Gastrocnemius medialis (tissue), 4 donors: Measurements from ENCODE around the gene CLCA2. TPM values are rescaled to one million over a fixed set of nuclear protein-coding genes. Genes with fewer than 3 reads are reported as not detected.

ENCODE experiments used
- ATAC-seq, 2 donors: fragments of 150-250 bp; one replicate each; pipeline ENCODE4 v1.9.1; 2016
- DNase-seq, 2 donors: peaks; one replicate each; pipeline ENCODE4 v3.0.0-alpha.2; 2019
- H3K27ac ChIP-seq, 4 donors: fragments of 200-600 bp; sonication (generic); 1 replicate in 1 of 4; 2 replicates in 3 of 4; pipeline ENCODE4 v1.5.1; 2016 to 2018; ENCODE audit warnings: mild to moderate bottlenecking in 2 of 4, moderate library complexity in 1 of 4
- H3K27me3 ChIP-seq, 3 donors: fragments of 200-600 bp; sonication (generic) in 2 of 3; 1 replicate in 1 of 3; 2 replicates in 2 of 3; pipeline versions ENCODE4 v1.5.1 to v1.6.0; 2016 to 2019; ENCODE audit warnings: mild to moderate bottlenecking in 1 of 3, moderate library complexity in 1 of 3
- H3K36me3 ChIP-seq, 2 donors: fragments of 200-600 bp; sonication (generic) in 1 of 2; one replicate each; pipeline ENCODE4 v1.5.1; 2017 to 2018
- H3K4me1 ChIP-seq, 2 donors: fragments of 200-600 bp; sonication (generic) in 1 of 2; one replicate each; pipeline ENCODE4 v1.5.1; 2016 to 2017; ENCODE audit warnings: mild to moderate bottlenecking in 2 of 2
- H3K4me3 ChIP-seq, 4 donors: fragments of 200-600 bp; sonication (generic) in 3 of 4; 1 replicate in 1 of 4; 2 replicates in 3 of 4; pipeline ENCODE4 v1.5.1; 2016 to 2019; ENCODE audit warnings: mild to moderate bottlenecking in 2 of 4
- H3K9me3 ChIP-seq, 3 donors: fragments of 200-600 bp; sonication (generic) in 2 of 3; 1 replicate in 1 of 3; 2 replicates in 2 of 3; pipeline ENCODE4 v1.5.1; 2016 to 2019
- POLR2A ChIP-seq, 2 donors: fragments of 450-650 bp; IDR thresholded peaks; one replicate each; pipeline ENCODE4 v1.6.1; 2017; ENCODE audit warnings: antibody characterized with exemption in 2 of 2, mild to moderate bottlenecking in 2 of 2, moderate library complexity in 2 of 2
- in situ Hi-C, 4 donors: fragments of 200-750 bp; cut with MboI; loops; one replicate each; pipeline versions ENCODE4 v1.15.0 to v1.8.0; 2017; ENCODE audit warnings: low sequenced_read_pairs in 4 of 4
- intact Hi-C: fragments of 100-400 bp; cut with DNase I; formaldehyde crosslinking; loops from one replicate; pipeline ENCODE4 v1.15.1; 2023; ENCODE audit warnings: low total_unique reads
- total RNA-seq, 4 donors: library from RNA; depleted of rRNA; stranded (reverse); fragments of >200 nt; gene quantifications; one replicate each; pipeline versions ENCODE4 v1.1.0 to v1.2.3, GENCODE V29; 2016
- TF ChIP-seq, protein P1 (sequence below), 5 experiments: fragments of 450-650 bp in 3 of 5; fragments of 200-600 bp in 2 of 5; sonication (generic) in 2 of 5; IDR thresholded peaks in 4 of 5; conservative IDR thresholded peaks in 1 of 5; 1 replicate in 4 of 5; 2 replicates in 1 of 5; pipeline ENCODE4 v1.5.1; 2016 to 2019; ENCODE audit warnings: antibody characterized with exemption in 5 of 5, mild to moderate bottlenecking in 3 of 5, moderate library complexity in 3 of 5

The CLCA2 gene, protein sequence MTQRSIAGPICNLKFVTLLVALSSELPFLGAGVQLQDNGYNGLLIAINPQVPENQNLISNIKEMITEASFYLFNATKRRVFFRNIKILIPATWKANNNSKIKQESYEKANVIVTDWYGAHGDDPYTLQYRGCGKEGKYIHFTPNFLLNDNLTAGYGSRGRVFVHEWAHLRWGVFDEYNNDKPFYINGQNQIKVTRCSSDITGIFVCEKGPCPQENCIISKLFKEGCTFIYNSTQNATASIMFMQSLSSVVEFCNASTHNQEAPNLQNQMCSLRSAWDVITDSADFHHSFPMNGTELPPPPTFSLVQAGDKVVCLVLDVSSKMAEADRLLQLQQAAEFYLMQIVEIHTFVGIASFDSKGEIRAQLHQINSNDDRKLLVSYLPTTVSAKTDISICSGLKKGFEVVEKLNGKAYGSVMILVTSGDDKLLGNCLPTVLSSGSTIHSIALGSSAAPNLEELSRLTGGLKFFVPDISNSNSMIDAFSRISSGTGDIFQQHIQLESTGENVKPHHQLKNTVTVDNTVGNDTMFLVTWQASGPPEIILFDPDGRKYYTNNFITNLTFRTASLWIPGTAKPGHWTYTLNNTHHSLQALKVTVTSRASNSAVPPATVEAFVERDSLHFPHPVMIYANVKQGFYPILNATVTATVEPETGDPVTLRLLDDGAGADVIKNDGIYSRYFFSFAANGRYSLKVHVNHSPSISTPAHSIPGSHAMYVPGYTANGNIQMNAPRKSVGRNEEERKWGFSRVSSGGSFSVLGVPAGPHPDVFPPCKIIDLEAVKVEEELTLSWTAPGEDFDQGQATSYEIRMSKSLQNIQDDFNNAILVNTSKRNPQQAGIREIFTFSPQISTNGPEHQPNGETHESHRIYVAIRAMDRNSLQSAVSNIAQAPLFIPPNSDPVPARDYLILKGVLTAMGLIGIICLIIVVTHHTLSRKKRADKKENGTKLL
- total RNA-seq, result not detected

DNA sequence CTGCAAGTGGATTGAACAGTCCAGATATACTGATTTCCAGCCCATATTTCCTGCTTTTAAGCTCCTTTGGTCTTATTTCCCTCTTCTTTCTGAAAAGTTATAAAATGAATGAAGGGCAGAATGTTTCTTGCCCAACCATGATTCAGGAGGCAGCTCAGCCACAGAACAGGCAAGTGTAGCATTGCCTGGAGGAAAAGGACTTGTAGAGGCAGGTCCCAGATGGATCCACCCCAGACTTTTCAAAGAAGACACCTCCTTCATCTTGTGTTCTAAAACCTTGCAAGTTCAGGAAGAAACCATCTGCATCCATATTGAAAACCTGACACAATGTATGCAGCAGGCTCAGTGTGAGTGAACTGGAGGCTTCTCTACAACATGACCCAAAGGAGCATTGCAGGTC lies at the start of gene CLCA2:
TSS of gene CLCA2 (plus strand) at position 299 of the 400 bp plus-strand sequence. CDS start at position 376, 77 bp downstream.
- ATAC-seq (no peak), DNase-seq (no peak)
- no peak within 1 kb of the TSS for H3K4me3 ChIP-seq
- intact Hi-C loops (no loop called here), in situ Hi-C loops (no loop called here)
- no peaks in the 10 kb centered on the region for H3K9me3 ChIP-seq
- peaks cover 4 to 9% of the 10 kb centered on the region in 2 donors for H3K4me1 ChIP-seq
- no peak for TF ChIP-seq POLR2A (IDR thresholded peaks at IDR 0.05)
- TF ChIP-seq, protein P1, sequence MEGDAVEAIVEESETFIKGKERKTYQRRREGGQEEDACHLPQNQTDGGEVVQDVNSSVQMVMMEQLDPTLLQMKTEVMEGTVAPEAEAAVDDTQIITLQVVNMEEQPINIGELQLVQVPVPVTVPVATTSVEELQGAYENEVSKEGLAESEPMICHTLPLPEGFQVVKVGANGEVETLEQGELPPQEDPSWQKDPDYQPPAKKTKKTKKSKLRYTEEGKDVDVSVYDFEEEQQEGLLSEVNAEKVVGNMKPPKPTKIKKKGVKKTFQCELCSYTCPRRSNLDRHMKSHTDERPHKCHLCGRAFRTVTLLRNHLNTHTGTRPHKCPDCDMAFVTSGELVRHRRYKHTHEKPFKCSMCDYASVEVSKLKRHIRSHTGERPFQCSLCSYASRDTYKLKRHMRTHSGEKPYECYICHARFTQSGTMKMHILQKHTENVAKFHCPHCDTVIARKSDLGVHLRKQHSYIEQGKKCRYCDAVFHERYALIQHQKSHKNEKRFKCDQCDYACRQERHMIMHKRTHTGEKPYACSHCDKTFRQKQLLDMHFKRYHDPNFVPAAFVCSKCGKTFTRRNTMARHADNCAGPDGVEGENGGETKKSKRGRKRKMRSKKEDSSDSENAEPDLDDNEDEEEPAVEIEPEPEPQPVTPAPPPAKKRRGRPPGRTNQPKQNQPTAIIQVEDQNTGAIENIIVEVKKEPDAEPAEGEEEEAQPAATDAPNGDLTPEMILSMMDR (IDR thresholded peaks at IDR 0.05 in 4 of 5, conservative IDR thresholded peaks at IDR 0.05 in 1 of 5), result no peak
- no peak within 1 kb of the TSS for H3K27ac ChIP-seq
- no peaks in the 10 kb centered on the region for H3K36me3 ChIP-seq
- H3K27me3 ChIP-seq, result no peaks in the 10 kb centered on the region

DNA sequence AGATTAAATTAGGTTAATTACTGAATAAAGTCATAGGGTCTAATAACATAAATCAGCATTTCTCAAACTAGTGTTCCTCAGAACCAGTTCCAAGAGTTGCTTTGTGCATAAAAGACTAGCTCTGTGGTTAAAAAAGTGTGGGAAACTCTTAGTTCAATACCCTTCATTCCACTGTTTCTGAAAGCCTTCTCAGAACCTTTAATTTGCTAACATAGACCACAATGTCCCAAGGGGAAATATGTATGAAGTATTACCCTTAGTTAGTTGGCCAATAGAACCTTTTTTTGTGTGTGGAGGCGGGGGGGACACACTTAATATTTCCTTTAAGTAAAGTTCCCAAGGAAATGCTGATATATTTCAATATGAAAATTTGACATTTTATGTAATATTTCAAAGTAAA lies 48.3 kb upstream of the CLCA2 start:
- no peak overlapping the region for H3K4me3 ChIP-seq
- TF ChIP-seq, protein P1 (IDR thresholded peaks at IDR 0.05 in 4 of 5, conservative IDR thresholded peaks at IDR 0.05 in 1 of 5), result no peak
- H3K27me3 ChIP-seq, result no peaks in the 10 kb centered on the region
- in situ Hi-C loops, result loop anchor here in 2 of 4 donors (25.0 kb wide), 3 partner anchors 337 to 687 kb away; partner anchors contain the start of gene SH3GLB1 (in 1 of the 2)
- DNase-seq, result no peak
- intact Hi-C loops, result no loop called here
- no peak overlapping the region for H3K27ac ChIP-seq
- no peak for ATAC-seq
- H3K4me1 ChIP-seq, result no peaks in the 10 kb centered on the region
- H3K36me3 ChIP-seq, result no peaks in the 10 kb centered on the region
- H3K9me3 ChIP-seq, result no peaks in the 10 kb centered on the region

DNA sequence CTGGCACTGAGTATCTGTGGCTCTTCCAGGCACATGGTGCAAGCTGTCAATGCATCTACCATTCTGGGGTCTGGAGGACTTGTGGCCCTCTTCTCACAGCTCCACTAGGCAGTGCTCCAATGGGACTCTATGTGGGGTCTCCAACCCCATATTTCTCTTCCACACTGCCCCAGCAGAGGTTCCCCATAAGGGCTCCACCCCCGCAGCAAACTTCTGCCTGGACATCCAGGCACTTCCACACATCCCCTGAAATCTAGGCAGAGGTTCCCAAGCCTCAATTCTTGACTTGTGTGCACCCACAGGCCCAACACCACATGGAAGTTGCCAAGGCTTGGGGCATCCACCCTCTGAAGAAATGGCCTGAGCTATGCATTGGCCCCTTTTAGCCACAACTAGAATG lies 46.6 kb upstream of the CLCA2 start:
- TF ChIP-seq POLR2A (IDR thresholded peaks at IDR 0.05), result no peak
- TF ChIP-seq, protein P1 (IDR thresholded peaks at IDR 0.05 in 4 of 5, conservative IDR thresholded peaks at IDR 0.05 in 1 of 5), result no peak
- Histone ChIP-seq H3K27ac (no peak overlapping the region), H3K27me3 (no peaks in the 10 kb centered on the region), H3K36me3 (no peaks in the 10 kb centered on the region), H3K4me3 (no peak overlapping the region), H3K4me1 (no peaks in the 10 kb centered on the region), H3K9me3 (no peaks in the 10 kb centered on the region)
- intact Hi-C loops, result no loop called here
- no peak for ATAC-seq
- in situ Hi-C loops, result loop anchor here in 2 of 4 donors (25.0 kb wide), 3 partner anchors 335 to 685 kb away; partner anchors contain the start of gene SH3GLB1 (in 1 of the 2)
- no peak for DNase-seq

DNA sequence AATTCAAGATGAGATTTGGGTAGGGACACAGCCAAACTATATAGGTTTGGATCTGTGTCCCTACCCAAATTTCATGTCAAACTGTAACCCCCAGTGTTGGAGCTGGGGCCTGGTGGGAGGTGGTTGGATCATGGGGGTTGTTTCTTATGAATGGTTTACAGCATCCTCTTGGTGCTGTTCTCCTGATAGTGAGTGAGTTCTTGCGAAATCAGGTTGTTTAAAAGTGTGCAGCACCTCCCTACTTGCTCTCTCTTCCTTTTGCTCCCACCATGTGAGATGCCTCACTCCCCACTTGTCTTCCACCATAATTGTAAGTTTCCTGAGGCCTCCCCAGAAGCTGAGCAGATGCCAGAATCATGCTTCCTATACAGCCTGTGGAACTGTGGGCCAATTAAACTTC lies 45.2 kb upstream of the CLCA2 start:
- Histone ChIP-seq H3K9me3 (no peaks in the 10 kb centered on the region), H3K4me3 (no peak overlapping the region), H3K27me3 (no peaks in the 10 kb centered on the region), H3K36me3 (no peaks in the 10 kb centered on the region), H3K27ac (no peak overlapping the region), H3K4me1 (no peaks in the 10 kb centered on the region)
- TF ChIP-seq POLR2A (IDR thresholded peaks at IDR 0.05), result no peak
- TF ChIP-seq, protein P1 (IDR thresholded peaks at IDR 0.05 in 4 of 5, conservative IDR thresholded peaks at IDR 0.05 in 1 of 5), result no peak
- intact Hi-C loops, result no loop called here
- DNase-seq (no peak), ATAC-seq (no peak)
- in situ Hi-C loops, result loop anchor here in 2 of 4 donors (25.0 kb wide), 3 partner anchors 333 to 683 kb away; partner anchors contain the start of gene SH3GLB1 (in 1 of the 2)
